PC-9 (cell line): ENCODE data around the gene TAF1L.

Source experiments
- EZH2 ChIP-seq: fragments of 200-600 bp; sonication (generic); IDR thresholded peaks from 2 replicates; pipeline ENCODE4 v1.8.0; 2017; ENCODE audit warnings: antibody characterized with exemption, low read depth
- TF ChIP-seq, protein P1 (sequence below): fragments of 200-600 bp; sonication (generic); conservative IDR thresholded peaks from 2 replicates; pipeline ENCODE4 v1.6.1; 2017; ENCODE audit warnings: mixed run types, antibody characterized with exemption, mild to moderate bottlenecking, moderate library complexity

DNA sequence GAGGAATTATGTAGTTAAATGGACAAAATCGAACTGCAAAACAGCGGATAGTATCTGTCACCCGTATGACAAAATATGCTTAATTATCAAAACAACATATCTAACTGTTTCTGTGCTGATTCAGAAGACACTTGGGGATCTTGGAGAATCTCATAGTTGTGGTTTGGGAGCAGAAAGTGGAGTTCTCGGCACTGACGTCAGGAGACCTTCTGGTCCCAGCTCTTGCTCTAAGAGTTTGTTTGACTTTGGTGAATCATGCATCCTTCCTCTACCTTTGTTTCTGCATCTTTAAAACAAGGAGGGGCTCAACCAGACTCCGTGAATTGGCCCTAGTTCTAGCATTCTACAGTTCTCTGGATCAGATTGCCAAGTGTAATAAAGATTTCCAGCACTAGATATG lies 37.0 kb upstream of the TAF1L start:
- TF ChIP-seq EZH2, result no peak
- TF ChIP-seq, protein P1, sequence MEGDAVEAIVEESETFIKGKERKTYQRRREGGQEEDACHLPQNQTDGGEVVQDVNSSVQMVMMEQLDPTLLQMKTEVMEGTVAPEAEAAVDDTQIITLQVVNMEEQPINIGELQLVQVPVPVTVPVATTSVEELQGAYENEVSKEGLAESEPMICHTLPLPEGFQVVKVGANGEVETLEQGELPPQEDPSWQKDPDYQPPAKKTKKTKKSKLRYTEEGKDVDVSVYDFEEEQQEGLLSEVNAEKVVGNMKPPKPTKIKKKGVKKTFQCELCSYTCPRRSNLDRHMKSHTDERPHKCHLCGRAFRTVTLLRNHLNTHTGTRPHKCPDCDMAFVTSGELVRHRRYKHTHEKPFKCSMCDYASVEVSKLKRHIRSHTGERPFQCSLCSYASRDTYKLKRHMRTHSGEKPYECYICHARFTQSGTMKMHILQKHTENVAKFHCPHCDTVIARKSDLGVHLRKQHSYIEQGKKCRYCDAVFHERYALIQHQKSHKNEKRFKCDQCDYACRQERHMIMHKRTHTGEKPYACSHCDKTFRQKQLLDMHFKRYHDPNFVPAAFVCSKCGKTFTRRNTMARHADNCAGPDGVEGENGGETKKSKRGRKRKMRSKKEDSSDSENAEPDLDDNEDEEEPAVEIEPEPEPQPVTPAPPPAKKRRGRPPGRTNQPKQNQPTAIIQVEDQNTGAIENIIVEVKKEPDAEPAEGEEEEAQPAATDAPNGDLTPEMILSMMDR, result no peak
